Measurements from ENCODE around the gene ATP6V1B1. TPM values are rescaled to one million over a fixed set of nuclear protein-coding genes. Genes with fewer than 3 reads are reported as not detected.

Gene ATP6V1B1
- total RNA-seq, 3 donors from 2014 or later (not counting 1 experiment from before 2014, with no cell fraction given), result not detected

DNA sequence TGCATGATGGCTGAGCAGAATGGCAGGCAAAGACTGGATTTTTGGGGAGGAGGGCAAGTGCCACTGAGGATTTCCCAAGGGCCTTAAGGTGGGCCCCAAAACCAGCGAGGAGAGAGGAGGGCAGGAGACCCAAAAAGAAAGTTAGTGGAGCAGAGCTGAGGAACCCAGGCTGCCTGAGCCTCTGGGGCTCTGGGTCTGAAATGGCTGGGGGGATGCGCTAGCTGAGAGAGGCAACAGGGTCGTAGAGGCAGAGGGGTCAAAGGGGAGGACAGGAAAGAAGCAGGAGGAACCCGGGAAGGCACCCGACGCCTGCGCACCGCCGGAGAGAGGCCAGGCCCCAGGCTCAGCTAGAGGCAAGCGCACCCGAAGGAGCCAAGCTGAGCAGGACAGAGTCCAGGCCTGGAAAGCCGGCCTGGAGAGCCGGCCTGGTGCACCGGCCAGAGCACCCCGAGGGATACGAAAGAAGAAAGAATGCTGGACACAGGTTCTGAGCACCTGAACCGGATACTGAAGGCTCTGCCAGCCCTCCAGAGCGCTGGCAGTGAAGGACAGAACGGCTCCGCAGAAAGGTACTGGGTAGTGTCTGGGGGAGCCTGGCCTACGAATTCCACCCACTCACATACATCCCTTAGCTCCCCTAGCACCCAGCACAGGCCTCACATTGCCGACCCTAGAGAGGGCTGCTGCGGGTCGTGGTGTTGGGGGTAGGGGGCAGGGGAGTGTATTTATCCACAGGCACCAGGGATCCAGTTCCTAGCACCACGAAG lies 39.5 kb upstream of the ATP6V1B1 start:
- H3K27me3 ChIP-seq (ENCODE audit: control insufficient read depth, insufficient read depth, low read length), result peaks cover 53% of the 10 kb centered on the region
- DNase-seq (no peak), ATAC-seq (no peak)
- Mint-ChIP-seq H3K27ac (no peak overlapping the region), H3K36me3 (peaks cover 6% of the 10 kb centered on the region), H3K4me3 (no peak overlapping the region), H3K27me3 (ENCODE audit: low read depth in 2 of 2) (peaks cover 75 to 94% of the 10 kb centered on the region in 2 donors), H3K9me3 (no peaks in the 10 kb centered on the region), H3K4me1 (peaks cover 6 to 22% of the 10 kb centered on the region in 2 donors)
- TF ChIP-seq, protein P1, sequence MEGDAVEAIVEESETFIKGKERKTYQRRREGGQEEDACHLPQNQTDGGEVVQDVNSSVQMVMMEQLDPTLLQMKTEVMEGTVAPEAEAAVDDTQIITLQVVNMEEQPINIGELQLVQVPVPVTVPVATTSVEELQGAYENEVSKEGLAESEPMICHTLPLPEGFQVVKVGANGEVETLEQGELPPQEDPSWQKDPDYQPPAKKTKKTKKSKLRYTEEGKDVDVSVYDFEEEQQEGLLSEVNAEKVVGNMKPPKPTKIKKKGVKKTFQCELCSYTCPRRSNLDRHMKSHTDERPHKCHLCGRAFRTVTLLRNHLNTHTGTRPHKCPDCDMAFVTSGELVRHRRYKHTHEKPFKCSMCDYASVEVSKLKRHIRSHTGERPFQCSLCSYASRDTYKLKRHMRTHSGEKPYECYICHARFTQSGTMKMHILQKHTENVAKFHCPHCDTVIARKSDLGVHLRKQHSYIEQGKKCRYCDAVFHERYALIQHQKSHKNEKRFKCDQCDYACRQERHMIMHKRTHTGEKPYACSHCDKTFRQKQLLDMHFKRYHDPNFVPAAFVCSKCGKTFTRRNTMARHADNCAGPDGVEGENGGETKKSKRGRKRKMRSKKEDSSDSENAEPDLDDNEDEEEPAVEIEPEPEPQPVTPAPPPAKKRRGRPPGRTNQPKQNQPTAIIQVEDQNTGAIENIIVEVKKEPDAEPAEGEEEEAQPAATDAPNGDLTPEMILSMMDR (IDR thresholded peaks at IDR 0.05), result no peak
- H3K4me1 ChIP-seq (ENCODE audit: control insufficient read depth, insufficient read depth, low read length), result peaks cover 16% of the 10 kb centered on the region
- H3K36me3 ChIP-seq (ENCODE audit: control insufficient read depth, insufficient read depth, low read length), result no peaks in the 10 kb centered on the region
- H3K27ac ChIP-seq (ENCODE audit: low read length), result no peak overlapping the region
- intact Hi-C loops (cut with micrococcal nuclease), result no loop called here
- WGBS (ENCODE audit: insufficient coverage), result 23% methylated on average over 23 of the region's 25 CpGs
- no peak overlapping the region for H3K4me3 ChIP-seq (ENCODE audit: low read length)
- H3K9me3 ChIP-seq (ENCODE audit: control insufficient read depth, insufficient read depth, low read length), result no peaks in the 10 kb centered on the region

DNA sequence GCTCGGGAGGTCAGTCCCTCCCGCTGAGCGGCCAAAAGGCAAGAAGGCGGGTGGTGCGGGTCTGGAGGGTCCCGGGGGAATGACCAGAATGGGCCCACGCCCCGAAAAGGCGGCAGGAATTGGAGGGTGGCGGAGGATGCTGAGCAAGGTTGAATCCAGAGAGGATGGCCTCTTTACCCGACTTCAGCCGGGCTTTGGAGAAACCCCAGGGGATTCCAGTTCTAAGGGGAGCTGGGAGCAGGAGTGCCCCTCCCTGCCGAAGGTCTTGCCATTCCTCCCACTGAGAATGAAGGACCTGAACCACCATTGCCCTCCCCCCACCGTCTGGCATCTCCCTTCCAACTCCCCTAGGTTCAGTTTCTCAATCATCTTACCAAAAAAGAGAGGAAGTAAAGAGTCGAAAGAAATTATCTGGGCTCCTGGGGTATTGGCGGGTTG lies 38.9 kb upstream of the ATP6V1B1 start:
- intact Hi-C loops (cut with micrococcal nuclease), result no loop called here
- no peak overlapping the region for H3K4me3 Mint-ChIP-seq
- WGBS (ENCODE audit: insufficient coverage), result 12% methylated on average over 15 of the region's 16 CpGs
- Histone ChIP-seq H3K27me3 (ENCODE audit: control insufficient read depth, insufficient read depth, low read length) (peaks cover 58% of the 10 kb centered on the region), H3K4me1 (ENCODE audit: control insufficient read depth, insufficient read depth, low read length) (peaks cover 22% of the 10 kb centered on the region), H3K36me3 (ENCODE audit: control insufficient read depth, insufficient read depth, low read length) (no peaks in the 10 kb centered on the region), H3K4me3 (ENCODE audit: low read length) (no peak overlapping the region), H3K27ac (ENCODE audit: low read length) (no peak overlapping the region), H3K9me3 (ENCODE audit: control insufficient read depth, insufficient read depth, low read length) (no peaks in the 10 kb centered on the region)
- H3K27ac Mint-ChIP-seq, result no peak overlapping the region
- peaks cover 12 to 28% of the 10 kb centered on the region in 2 donors for H3K4me1 Mint-ChIP-seq
- DNase-seq, result no peak
- no peak for ATAC-seq
- H3K27me3 Mint-ChIP-seq (ENCODE audit: low read depth in 2 of 2), result peaks cover 76 to 94% of the 10 kb centered on the region in 2 donors
- H3K9me3 Mint-ChIP-seq, result no peaks in the 10 kb centered on the region
- peaks cover 6% of the 10 kb centered on the region for H3K36me3 Mint-ChIP-seq
- TF ChIP-seq, protein P1 (IDR thresholded peaks at IDR 0.05), result no peak

DNA sequence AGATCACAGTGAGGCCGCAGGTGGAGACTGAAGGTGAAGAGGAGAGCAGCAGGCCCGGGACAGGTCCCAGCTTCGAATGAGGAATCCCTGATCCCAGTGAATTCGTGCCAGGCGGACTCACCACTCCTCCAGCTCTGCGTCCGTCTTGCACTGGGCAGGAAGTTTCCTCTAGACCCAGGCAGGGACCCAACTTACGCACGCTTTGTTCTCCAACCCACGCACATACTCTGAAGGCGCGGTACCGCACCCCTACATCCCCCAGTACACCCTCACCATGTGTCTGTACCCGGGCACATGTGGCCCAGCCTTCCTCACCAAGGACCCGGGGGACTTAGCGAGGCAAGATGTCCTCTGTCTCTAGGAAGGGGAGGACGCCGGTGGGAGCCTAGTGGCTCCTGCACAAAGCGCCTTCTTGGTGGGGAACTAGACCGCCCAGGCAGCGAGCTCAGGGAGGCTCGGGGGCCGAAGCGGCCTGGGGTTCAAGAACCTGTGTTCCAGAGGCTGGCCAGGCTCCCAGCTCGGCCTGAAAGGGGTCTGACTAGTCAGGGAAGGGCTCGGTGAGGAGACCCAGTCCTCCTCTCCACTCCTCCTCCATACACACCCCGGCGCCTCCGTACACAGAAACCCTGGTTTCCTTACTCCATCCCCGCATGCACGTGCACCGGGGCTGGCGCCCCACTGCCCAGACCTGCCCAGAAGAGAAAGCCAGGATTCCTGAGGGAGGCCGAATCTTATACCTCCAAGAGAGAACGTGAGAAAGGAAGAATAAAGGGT lies 38.3 kb upstream of the ATP6V1B1 start:
- Histone ChIP-seq H3K36me3 (ENCODE audit: control insufficient read depth, insufficient read depth, low read length) (no peaks in the 10 kb centered on the region), H3K4me1 (ENCODE audit: control insufficient read depth, insufficient read depth, low read length) (peaks cover 24% of the 10 kb centered on the region), H3K27ac (ENCODE audit: low read length) (no peak overlapping the region), H3K4me3 (ENCODE audit: low read length) (no peak overlapping the region), H3K27me3 (ENCODE audit: control insufficient read depth, insufficient read depth, low read length) (peaks cover 64% of the 10 kb centered on the region), H3K9me3 (ENCODE audit: control insufficient read depth, insufficient read depth, low read length) (no peaks in the 10 kb centered on the region)
- DNase-seq, result no peak
- no peak overlapping the region for H3K27ac Mint-ChIP-seq
- TF ChIP-seq, protein P1 (IDR thresholded peaks at IDR 0.05), result no peak
- intact Hi-C loops (cut with micrococcal nuclease), result no loop called here
- H3K9me3 Mint-ChIP-seq, result no peaks in the 10 kb centered on the region
- WGBS (ENCODE audit: insufficient coverage), result 10% methylated on average over 35 of the region's 35 CpGs
- peaks cover 6% of the 10 kb centered on the region for H3K36me3 Mint-ChIP-seq
- peaks cover 12 to 34% of the 10 kb centered on the region in 2 donors for H3K4me1 Mint-ChIP-seq
- peaks cover 76 to 94% of the 10 kb centered on the region in 2 donors for H3K27me3 Mint-ChIP-seq (ENCODE audit: low read depth in 2 of 2)
- no peak overlapping the region for H3K4me3 Mint-ChIP-seq
- no peak for ATAC-seq

Measured in natural killer cell (primary cell).